HG03521 (cell line): Measurements from ENCODE around the gene CPPED1.

Experiments
- ATAC-seq: cut with Tn5 transposase; IDR thresholded peaks from one replicate; pipeline ENCODE4 v1.9.1; 2021; ENCODE audit warnings: mild to moderate bottlenecking, moderate library complexity; ENCODE audit not compliant: unreplicated experiment

The CPPED1 gene

DNA sequence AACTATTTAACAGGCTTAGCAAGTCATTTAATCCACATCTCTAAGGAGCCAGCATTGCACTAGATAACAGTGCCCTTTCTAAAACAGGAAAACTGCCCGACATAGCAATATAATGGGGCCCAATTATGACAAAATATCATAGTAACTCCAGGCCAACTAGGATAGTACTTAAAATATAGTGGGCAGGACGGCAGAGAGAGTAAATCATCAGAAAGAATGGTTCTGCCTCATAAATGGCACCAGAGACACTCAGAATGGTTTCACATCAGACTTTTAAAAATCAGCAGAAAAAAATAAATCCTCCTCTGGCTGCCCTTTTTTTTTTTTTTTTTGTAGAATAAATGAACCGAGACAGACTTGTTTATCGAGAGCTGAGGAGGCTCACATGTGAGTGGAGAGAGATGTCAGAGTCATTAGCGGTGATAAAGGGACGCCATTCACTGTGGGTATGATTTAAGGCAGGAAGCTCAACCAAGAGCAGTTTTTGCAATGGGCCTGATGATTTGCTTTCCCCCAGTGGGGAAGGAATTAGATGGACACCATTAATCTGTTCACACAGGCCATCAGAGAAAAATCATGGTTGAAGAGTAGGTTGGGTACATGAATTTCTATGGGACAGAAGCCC, 62.6 kb downstream of the CPPED1 start:
- no peak for ATAC-seq

GRCh38 chr16:12739738-12740137, 63.9 kb downstream of the CPPED1 start:
- no peak for ATAC-seq

GRCh38 chr16:12737563-12737962, 66.1 kb downstream of the CPPED1 start:
- no peak for ATAC-seq

- ATAC-seq = no peak
These were observed 67.9 kb downstream of the CPPED1 start for GRCh38 chr16:12735805-12736204.

- ATAC-seq = no peak
These were observed 71.1 kb downstream of the CPPED1 start for GRCh38 chr16:12732600-12732999.

DNA sequence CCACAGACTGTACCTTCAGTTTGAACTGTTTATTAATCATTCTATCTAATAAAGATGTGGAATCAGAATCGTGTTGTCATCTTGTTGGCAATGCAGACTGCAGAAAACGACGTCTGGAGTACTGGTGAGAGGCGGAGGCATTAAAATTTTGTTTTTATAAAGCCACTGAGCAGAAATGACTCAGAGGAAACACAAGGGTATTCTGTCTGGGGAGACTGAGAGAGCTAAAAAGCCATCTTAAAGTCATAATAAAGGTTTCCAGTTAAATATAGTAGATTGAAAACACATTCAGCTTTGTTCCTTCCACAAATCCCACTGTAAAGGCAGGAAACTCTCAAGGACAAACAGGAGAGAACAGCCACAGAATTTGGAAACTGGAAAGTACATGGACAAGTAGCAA, 74.2 kb downstream of the CPPED1 start:
- no peak for ATAC-seq

- no peak for ATAC-seq
These were observed 75.2 kb downstream of the CPPED1 start for GRCh38 chr16:12728469-12728868.

DNA sequence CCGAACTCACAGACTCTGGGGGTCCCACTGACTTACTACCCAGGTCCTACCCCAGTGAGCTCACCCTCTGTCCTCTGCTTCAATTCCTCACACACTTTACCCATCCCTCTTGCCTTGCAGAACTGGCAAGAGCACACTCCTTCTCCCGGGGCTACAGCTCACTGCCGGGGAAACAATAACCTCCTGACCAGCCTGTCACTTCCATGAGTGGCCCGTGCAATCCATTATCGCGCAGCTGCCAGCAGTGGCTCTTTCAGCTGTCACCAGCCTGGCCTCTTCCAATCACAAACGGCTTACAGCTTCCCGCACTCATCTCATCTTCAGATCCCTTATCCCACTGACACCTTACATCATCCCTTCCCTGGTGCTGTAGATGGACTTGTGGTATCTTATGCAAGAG, 79.5 kb downstream of the CPPED1 start:
- no peak for ATAC-seq

GRCh38 chr16:12723681-12724080, 80.0 kb downstream of the CPPED1 start:
- no peak for ATAC-seq

GRCh38 chr16:12721841-12722421, 81.8 kb downstream of the CPPED1 start:
- ATAC-seq = no peak

DNA sequence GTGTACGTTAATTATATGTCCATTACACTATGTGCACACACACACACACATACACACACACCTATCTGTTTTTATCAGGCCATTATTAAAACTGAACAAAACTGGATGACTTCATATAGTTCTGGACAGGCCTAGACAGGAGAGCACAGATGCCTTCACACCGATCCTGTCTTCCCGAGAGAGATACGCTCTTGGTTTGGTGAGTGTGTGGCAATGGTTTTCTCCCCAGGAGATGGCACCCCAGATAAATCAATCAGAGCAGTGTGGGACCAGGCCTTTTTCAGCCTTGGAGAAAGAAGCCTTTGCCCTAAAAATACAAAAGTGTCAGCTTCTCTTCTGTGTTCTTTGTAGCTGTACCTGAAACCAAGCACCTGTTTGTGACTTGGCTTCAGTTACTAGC, 83.7 kb downstream of the CPPED1 start:
- no peak for ATAC-seq

DNA sequence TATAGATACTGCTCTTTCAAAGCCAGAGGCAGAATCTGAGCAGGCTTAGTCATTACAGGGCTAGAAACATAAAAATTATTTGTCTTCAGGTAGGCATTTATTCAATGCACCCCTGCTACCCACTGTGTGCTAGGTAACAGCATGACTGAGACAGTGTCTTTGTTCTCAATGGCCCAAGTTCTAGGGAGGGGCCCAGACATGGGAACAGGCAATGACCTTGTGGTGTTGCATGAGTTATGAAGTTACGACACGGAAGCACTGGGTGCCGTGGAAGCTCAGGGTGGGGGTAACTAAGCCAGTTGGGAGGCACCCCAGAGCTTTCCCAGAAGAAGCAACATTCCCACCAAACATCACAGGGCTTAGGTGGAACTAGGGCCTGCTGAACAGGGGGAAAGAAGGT, 87.0 kb downstream of the CPPED1 start:
- ATAC-seq = no peak

GRCh38 chr16:12709807-12710206, 93.9 kb downstream of the CPPED1 start:
- no peak for ATAC-seq

DNA sequence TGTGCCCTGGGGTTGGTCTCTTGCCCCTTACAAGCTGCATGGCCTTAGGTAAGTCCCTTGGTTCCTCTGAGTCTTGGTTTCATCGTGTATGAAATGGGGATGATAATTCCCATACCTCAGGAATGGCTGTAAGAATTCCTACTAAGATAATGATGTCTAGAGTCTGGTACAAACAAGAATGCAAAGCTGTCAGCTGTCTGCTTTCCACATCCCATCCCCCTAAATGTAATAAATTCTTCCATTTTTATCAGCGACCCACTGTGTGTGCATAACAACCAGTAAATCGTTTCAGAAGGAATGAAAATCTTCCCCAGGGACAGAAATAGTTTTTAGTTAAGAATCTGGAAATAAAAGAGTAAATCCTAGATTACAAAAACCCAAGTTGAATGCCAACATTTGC, 95.4 kb downstream of the CPPED1 start:
- no peak for ATAC-seq

DNA sequence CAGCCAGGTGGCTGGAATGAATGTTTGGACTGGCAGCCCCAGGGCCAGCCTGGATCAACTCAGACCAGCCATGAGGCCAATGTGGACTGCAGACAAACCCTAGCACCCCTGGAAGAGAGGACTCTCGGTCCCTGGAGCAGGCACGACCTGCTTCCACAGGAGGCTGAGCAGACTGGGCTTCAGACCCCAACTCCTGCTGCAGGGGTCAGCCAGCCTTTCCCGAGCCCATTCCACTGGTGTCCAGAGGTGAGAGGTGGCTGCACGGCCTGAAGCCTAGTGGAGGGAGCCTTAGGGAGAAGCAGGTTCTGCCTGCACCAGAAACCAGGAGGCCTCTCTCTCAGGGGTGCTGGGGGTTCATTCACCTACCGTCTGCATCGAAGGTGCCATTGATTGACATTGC, 97.1 kb downstream of the CPPED1 start:
- ATAC-seq = no peak

DNA sequence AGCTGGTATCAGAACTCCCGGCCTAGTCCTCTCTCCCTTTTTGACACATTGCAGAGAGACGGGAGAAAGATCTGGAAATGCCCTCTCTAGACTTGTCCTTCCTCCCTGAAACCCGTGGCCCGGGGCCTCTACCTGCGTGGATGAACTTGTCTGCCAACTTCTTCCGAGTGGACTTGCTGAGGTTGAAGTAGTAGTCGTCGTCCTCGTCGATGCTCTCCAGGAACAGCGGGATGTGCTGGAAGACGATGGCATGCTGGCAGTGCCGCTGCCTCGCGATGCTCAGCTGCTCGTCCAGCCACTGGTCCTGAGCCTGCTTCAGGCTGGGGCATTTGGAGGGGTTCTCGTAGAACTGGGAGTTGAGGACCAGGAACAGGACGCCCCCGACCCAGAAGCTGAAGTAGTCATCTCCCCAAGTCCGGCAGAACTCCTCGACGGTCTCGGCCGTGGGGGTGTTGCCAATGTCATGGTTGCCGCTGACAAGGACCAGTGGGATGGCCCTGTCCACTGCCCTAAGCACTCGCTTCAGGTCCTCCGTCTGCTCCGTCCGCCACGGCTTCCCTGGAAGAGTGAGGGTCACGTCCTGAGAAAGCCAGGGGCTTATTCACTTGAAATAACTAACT, 99.1 kb downstream of the CPPED1 start:
- ATAC-seq = no peak

GRCh38 chr16:12703935-12704334, 99.8 kb downstream of the CPPED1 start:
- no peak for ATAC-seq

DNA sequence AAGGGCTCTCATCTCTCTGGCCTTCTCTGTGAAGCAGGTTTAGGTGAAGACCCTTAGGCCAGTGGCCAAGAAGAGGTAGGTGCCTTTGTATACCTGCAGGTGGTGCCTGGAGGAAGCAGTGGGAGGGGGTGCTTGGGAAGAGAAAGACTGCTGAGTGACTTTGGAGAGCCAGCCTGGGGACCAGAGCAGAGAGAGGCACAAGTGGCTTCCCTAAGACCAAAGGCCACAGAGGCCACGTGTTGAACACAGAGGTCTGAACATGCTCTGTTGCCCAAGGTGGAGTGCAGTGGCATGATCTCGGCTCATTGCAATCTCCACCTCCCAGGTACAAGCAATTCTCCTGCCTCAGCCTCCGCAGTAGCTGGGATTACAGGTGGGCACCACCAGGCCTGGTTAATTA, 103.5 kb downstream of the CPPED1 start:
- ATAC-seq = no peak

- ATAC-seq = no peak
These were observed 104.5 kb downstream of the CPPED1 start for GRCh38 chr16:12699161-12699560.

- no peak for ATAC-seq
These were observed 106.2 kb downstream of the CPPED1 start for GRCh38 chr16:12697437-12697836.

DNA sequence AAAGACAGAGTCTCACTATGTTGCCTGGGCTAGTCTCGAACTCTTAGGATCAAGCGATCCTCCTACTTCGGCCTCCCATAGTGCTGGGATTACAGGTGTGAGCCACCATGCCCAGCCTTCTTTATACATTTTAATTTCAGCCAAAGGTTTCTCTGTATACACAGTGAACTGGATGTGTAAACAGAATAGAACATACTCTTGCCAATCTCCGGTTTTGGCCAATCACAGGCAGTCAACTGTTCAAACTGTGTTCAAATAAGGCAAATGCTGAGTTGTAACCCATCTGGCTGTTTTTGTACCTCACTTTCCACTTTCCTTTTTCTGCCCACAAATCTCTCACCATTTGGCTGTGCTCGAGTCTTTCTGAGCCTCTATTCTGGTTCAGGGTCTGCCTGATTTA, 108.2 kb downstream of the CPPED1 start:
- ATAC-seq = no peak

DNA sequence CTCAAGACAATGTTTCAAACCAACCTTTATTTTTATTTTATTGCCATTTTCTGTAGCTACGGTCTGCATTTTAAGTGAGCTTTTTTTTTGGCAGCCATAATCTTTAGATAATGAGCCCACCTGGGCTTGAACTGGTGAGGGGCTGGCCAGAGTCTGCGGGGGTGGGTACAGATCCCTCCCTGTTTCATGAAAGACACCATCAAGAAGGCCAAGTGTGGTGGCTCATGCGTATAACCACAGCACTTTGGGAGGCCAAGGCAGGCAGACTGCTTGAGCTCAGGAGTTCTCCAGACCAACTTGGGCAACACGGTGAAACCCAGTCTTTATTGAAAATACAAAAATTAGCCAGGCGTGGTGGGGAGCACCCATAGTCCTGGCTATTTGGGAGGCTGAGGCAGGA, 113.7 kb downstream of the CPPED1 start:
- no peak for ATAC-seq
